ENCODE data around the gene SHPK.
"Not testable (repeated sequence)": the region's sequence is repeated elsewhere in the genome, so short reads cannot be mapped to it uniquely, and the experiment has no call there.

Gene SHPK

GRCh38 chr17:3583456-3583855 lies 52.6 kb downstream of the SHPK start:
- Histone ChIP-seq H3K9me3 (ENCODE audit: insufficient read depth, low read length) (no peaks in the 10 kb centered on the region), H3K9me2 (replicated peaks; ENCODE audit: insufficient read depth, low read length) (no peaks in the 10 kb centered on the region), H2AFZ (ENCODE audit: low read depth, low read length, severe bottlenecking) (no peak overlapping the region), H3K4me2 (ENCODE audit: low read depth, low read length, poor library complexity, severe bottlenecking) (no peak overlapping the region), H3K9ac (ENCODE audit: low read length) (no peak overlapping the region), H3K36me3 (ENCODE audit: low read length) (no peaks in the 10 kb centered on the region), H3K79me2 (ENCODE audit: insufficient read depth, low read length) (no peaks in the 10 kb centered on the region), H3F3A (ENCODE audit: insufficient read depth) (no peaks in the 10 kb centered on the region), H3K4me3 (ENCODE audit: insufficient read depth, low read length, poor library complexity, severe bottlenecking) (no peak overlapping the region), H3K27me3 (ENCODE audit: low read length) (no peaks in the 10 kb centered on the region), H3K27ac (ENCODE audit: low read depth, low read length) (no peak overlapping the region), H4K20me1 (ENCODE audit: low read depth, low read length) (no peaks in the 10 kb centered on the region)
- TF ChIP-seq EZH2phosphoT487 (conservative IDR thresholded peaks at IDR 0.05; ENCODE audit: low read length) (no peak), CTCF (IDR thresholded peaks at IDR 0.05; ENCODE audit: insufficient read depth, low read length, poor library complexity, severe bottlenecking) (no peak)

- TF ChIP-seq EZH2phosphoT487 (conservative IDR thresholded peaks at IDR 0.05; ENCODE audit: low read length) (no peak), CTCF (IDR thresholded peaks at IDR 0.05; ENCODE audit: insufficient read depth, low read length, poor library complexity, severe bottlenecking) (no peak)
- Histone ChIP-seq H3F3A (ENCODE audit: insufficient read depth) (no peaks in the 10 kb centered on the region), H2AFZ (ENCODE audit: low read depth, low read length, severe bottlenecking) (no peak overlapping the region), H3K27me3 (ENCODE audit: low read length) (no peaks in the 10 kb centered on the region), H3K27ac (ENCODE audit: low read depth, low read length) (no peak overlapping the region), H3K79me2 (ENCODE audit: insufficient read depth, low read length) (no peaks in the 10 kb centered on the region), H3K36me3 (ENCODE audit: low read length) (no peaks in the 10 kb centered on the region), H3K4me2 (ENCODE audit: low read depth, low read length, poor library complexity, severe bottlenecking) (no peak overlapping the region), H3K4me3 (ENCODE audit: insufficient read depth, low read length, poor library complexity, severe bottlenecking) (no peak overlapping the region), H3K9me3 (ENCODE audit: insufficient read depth, low read length) (no peaks in the 10 kb centered on the region), H3K9me2 (replicated peaks; ENCODE audit: insufficient read depth, low read length) (no peaks in the 10 kb centered on the region), H3K9ac (ENCODE audit: low read length) (no peak overlapping the region), H4K20me1 (ENCODE audit: low read depth, low read length) (no peaks in the 10 kb centered on the region)
Measured at GRCh38 chr17:3582915-3583314, 53.1 kb downstream of the SHPK start.

GRCh38 chr17:3578667-3579066 lies 57.4 kb downstream of the SHPK start:
- H3K4me2 ChIP-seq (ENCODE audit: low read depth, low read length, poor library complexity, severe bottlenecking); H3K36me3 ChIP-seq (ENCODE audit: low read length); H3K9me3 ChIP-seq (ENCODE audit: insufficient read depth, low read length); H3K4me3 ChIP-seq (ENCODE audit: insufficient read depth, low read length, poor library complexity, severe bottlenecking); H3K79me2 ChIP-seq (ENCODE audit: insufficient read depth, low read length); H3K9ac ChIP-seq (ENCODE audit: low read length); H3K9me2 ChIP-seq (replicated peaks; ENCODE audit: insufficient read depth, low read length); H4K20me1 ChIP-seq (ENCODE audit: low read depth, low read length); H3K27me3 ChIP-seq (ENCODE audit: low read length); H2AFZ ChIP-seq (ENCODE audit: low read depth, low read length, severe bottlenecking); H3K27ac ChIP-seq (ENCODE audit: low read depth, low read length); H3F3A ChIP-seq (ENCODE audit: insufficient read depth): not testable (repeated sequence)

DNA sequence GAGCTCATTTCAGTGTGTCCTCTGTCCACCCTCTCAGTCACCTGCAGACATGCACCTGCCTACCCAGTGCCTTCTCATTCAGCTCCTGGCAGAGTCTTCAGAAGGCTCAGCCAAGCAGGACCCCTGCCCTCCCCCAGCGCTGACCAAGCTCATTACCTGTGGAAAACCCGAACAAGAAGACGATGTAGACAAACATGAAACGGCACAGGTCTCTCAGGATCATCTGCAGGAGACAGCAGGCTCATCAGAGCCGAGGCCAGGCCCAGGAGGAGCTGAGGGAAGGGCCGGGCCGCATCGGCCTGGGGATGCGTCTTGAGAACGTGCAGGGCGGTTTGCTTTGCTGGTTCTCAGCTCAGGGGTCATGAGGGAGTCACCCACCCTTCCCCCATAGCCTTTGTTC lies 59.1 kb downstream of the SHPK start:
- Histone ChIP-seq H3K27ac (ENCODE audit: low read depth, low read length) (no peak overlapping the region), H3K9me2 (replicated peaks; ENCODE audit: insufficient read depth, low read length) (no peaks in the 10 kb centered on the region), H3K4me2 (ENCODE audit: low read depth, low read length, poor library complexity, severe bottlenecking) (no peak overlapping the region), H3K9me3 (ENCODE audit: insufficient read depth, low read length) (no peaks in the 10 kb centered on the region), H3K79me2 (ENCODE audit: insufficient read depth, low read length) (no peaks in the 10 kb centered on the region), H2AFZ (ENCODE audit: low read depth, low read length, severe bottlenecking) (no peak overlapping the region), H4K20me1 (ENCODE audit: low read depth, low read length) (no peaks in the 10 kb centered on the region), H3K9ac (ENCODE audit: low read length) (no peak overlapping the region), H3K36me3 (ENCODE audit: low read length) (no peaks in the 10 kb centered on the region), H3F3A (ENCODE audit: insufficient read depth) (no peaks in the 10 kb centered on the region), H3K27me3 (ENCODE audit: low read length) (no peaks in the 10 kb centered on the region), H3K4me3 (ENCODE audit: insufficient read depth, low read length, poor library complexity, severe bottlenecking) (no peak overlapping the region)
- TF ChIP-seq EZH2phosphoT487 (conservative IDR thresholded peaks at IDR 0.05; ENCODE audit: low read length) (no peak), CTCF (IDR thresholded peaks at IDR 0.05; ENCODE audit: insufficient read depth, low read length, poor library complexity, severe bottlenecking) (no peak)

All from SU-DHL-6 (cell line).